ENCODE measurements around the gene GRK3.

Gene GRK3

DNA sequence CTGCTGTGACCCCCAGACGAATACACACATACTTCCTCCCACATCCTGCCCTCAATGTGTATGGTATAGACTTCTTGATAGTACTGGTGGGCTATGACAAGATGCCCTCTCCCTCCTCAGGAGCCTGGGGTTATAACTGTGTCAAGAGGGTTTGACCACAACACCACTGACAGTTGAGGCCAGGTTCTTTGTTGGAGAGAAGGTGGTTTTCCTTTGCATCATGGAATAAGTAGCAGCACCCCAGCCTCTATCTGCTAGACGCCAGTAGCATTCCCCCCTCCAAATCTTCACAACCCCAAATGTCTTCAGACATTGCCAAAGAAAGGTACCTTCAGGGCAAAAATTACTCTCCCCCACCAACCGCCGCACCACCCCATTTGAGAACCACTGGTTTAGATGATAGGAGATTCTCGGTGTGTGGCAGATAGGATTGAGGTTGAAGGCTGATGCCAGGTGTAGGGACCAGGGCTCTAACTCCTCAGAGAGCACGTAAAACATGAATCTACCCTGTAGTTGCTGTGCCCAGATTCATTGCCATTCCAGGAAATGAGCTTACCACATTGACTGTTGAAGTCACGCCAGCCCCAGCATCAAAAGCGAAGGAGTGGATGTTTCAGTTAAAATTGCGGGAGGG is 172.0 kb downstream of the GRK3 start:
- H3K36me3 ChIP-seq (ENCODE audit: insufficient read depth, low read length), result no peaks in the 10 kb centered on the region
- no peaks in the 10 kb centered on the region for H3K4me1 ChIP-seq (ENCODE audit: insufficient read depth, low read length)
- no peak overlapping the region for H2AFZ ChIP-seq (ENCODE audit: low read depth, low read length)
- peaks cover 2% of the 10 kb centered on the region for H3K27me3 ChIP-seq (ENCODE audit: insufficient read depth, low read length)
- H3K9me3 ChIP-seq (ENCODE audit: low read length), result no peaks in the 10 kb centered on the region
- no peak overlapping the region for H3K4me3 ChIP-seq (ENCODE audit: low read length)

DNA sequence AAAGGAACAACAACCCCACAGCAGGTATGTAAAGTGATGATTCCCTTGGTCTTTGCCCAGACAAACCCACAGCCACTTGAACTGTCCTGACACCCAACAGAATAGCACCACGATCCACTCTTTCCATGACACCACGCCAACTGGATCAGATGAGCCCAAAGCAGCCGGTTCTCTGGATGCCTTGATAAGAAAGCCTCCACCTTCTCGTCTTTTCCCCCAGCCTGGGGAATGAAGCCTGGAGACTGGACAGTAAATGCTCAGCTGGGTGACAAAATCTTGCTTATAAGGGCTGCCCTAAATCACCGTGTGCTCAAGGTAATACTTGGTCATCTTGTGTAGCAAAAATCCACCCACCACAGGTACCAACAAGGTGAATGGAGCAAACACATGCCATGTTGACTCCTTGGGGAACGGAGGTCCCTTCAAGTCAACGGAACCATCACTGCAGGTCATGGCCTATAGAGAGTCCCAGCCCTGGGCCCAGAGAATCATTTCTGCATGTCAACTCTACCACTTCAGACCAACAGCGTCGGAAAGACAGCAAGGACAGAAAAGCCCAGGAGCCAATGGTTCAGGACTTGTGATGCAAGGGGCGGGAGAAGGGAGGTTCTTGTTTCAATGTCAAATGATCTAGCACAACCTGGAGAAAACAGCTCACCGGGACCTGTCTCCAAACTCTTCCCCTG is 175.3 kb downstream of the GRK3 start:
- H3K27me3 ChIP-seq (ENCODE audit: insufficient read depth, low read length), result peaks cover 2% of the 10 kb centered on the region
- H3K9me3 ChIP-seq (ENCODE audit: low read length), result no peaks in the 10 kb centered on the region
- H3K4me3 ChIP-seq (ENCODE audit: low read length), result no peak overlapping the region
- no peaks in the 10 kb centered on the region for H3K4me1 ChIP-seq (ENCODE audit: insufficient read depth, low read length)
- H2AFZ ChIP-seq (ENCODE audit: low read depth, low read length), result no peak overlapping the region
- H3K36me3 ChIP-seq (ENCODE audit: insufficient read depth, low read length), result no peaks in the 10 kb centered on the region

- H3K36me3 ChIP-seq (ENCODE audit: insufficient read depth, low read length), result no peaks in the 10 kb centered on the region
- no peak within 1 kb of the TSS for H3K4me3 ChIP-seq (ENCODE audit: low read length)
- H2AFZ ChIP-seq (ENCODE audit: low read depth, low read length), result no peak within 1 kb of the TSS
- H3K27me3 ChIP-seq (ENCODE audit: insufficient read depth, low read length), result peaks cover 2% of the 10 kb centered on the region
- H3K4me1 ChIP-seq (ENCODE audit: insufficient read depth, low read length), result no peaks in the 10 kb centered on the region
- no peaks in the 10 kb centered on the region for H3K9me3 ChIP-seq (ENCODE audit: low read length)
Observed at GRCh38 chr22:25741692-25742626, 177.5 kb downstream of the GRK3 start, which contains the start of gene MYO18B. TSS of gene MYO18B (plus strand) at chr22:25742188. CDS start at chr22:25761093, 18,905 bp downstream.

GRCh38 chr22:25742918-25743708 is 178.6 kb downstream of the GRK3 start:
- no peak overlapping the region for H3K4me3 ChIP-seq (ENCODE audit: low read length)
- peaks cover 2% of the 10 kb centered on the region for H3K27me3 ChIP-seq (ENCODE audit: insufficient read depth, low read length)
- no peaks in the 10 kb centered on the region for H3K4me1 ChIP-seq (ENCODE audit: insufficient read depth, low read length)
- H3K36me3 ChIP-seq (ENCODE audit: insufficient read depth, low read length), result no peaks in the 10 kb centered on the region
- H3K9me3 ChIP-seq (ENCODE audit: low read length), result no peaks in the 10 kb centered on the region
- no peak overlapping the region for H2AFZ ChIP-seq (ENCODE audit: low read depth, low read length)

DNA sequence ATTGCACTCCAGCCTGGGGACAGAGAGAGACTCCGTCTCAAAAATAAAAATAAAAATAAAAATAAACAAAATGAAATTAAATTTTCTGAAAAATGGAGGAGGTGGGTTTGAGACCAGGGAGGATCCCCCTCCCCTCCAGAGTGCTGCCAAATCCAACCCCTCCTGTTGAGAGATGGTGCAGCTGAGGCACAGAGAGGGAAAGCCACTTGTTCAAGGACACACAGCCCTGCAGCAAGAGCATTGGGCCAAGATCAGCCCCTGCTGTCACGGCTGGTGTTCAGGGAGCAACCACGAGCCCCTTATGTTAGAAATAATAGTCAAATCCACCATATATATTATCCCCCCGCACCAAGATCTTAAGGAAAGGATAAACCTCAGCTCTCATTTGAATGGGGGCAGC is 180.2 kb downstream of the GRK3 start:
- no peak overlapping the region for H2AFZ ChIP-seq (ENCODE audit: low read depth, low read length)
- no peaks in the 10 kb centered on the region for H3K27me3 ChIP-seq (ENCODE audit: insufficient read depth, low read length)
- no peak overlapping the region for H3K4me3 ChIP-seq (ENCODE audit: low read length)
- no peaks in the 10 kb centered on the region for H3K36me3 ChIP-seq (ENCODE audit: insufficient read depth, low read length)
- H3K9me3 ChIP-seq (ENCODE audit: low read length), result no peaks in the 10 kb centered on the region
- H3K4me1 ChIP-seq (ENCODE audit: insufficient read depth, low read length), result no peaks in the 10 kb centered on the region

GRCh38 chr22:25745341-25746011 is 181.0 kb downstream of the GRK3 start:
- no peaks in the 10 kb centered on the region for H3K9me3 ChIP-seq (ENCODE audit: low read length)
- H3K4me1 ChIP-seq (ENCODE audit: insufficient read depth, low read length), result no peaks in the 10 kb centered on the region
- H3K27me3 ChIP-seq (ENCODE audit: insufficient read depth, low read length), result no peaks in the 10 kb centered on the region
- no peak overlapping the region for H3K4me3 ChIP-seq (ENCODE audit: low read length)
- H3K36me3 ChIP-seq (ENCODE audit: insufficient read depth, low read length), result no peaks in the 10 kb centered on the region
- no peak overlapping the region for H2AFZ ChIP-seq (ENCODE audit: low read depth, low read length)

- Histone ChIP-seq H3K4me3 (ENCODE audit: low read length) (no peak overlapping the region), H3K27me3 (ENCODE audit: insufficient read depth, low read length) (no peaks in the 10 kb centered on the region), H3K4me1 (ENCODE audit: insufficient read depth, low read length) (no peaks in the 10 kb centered on the region), H3K9me3 (ENCODE audit: low read length) (no peaks in the 10 kb centered on the region), H3K36me3 (ENCODE audit: insufficient read depth, low read length) (no peaks in the 10 kb centered on the region), H2AFZ (ENCODE audit: low read depth, low read length) (no peak overlapping the region)
Observed at GRCh38 chr22:25746012-25746373, 181.5 kb downstream of the GRK3 start.

DNA sequence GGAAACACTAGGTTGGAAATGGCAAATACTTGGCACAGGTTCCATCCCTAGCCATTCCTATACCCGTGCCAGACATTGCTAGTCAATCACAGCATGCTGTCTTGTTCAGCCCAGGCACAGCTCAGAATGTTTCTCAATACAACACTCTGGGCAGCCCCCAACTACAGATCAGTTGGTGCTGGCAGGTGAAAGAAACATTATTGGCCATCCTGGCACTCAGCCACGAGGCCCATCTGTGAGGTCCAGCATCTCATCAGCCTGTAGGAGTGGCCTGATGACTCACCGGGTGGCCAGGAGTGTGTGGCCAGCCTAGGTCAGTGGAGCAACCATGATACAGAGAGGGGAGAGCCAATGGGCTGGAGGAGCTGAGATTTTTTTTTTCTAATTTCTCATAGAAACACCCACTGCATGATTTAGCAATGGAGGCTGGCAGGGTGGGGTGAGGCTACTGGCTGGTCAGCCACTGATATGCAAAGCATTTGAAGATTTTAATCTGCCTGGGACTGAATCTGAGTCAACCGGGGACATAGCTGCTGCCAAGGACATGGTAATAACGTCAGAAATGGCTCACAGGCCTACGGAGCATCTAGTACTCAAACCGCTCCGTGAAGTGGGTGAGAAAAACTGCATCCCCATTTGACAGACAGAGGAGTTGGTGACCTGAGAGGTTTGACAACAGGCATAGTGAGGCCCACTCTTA is 182.9 kb downstream of the GRK3 start:
- Histone ChIP-seq H2AFZ (ENCODE audit: low read depth, low read length) (no peak overlapping the region), H3K9me3 (ENCODE audit: low read length) (no peaks in the 10 kb centered on the region), H3K4me1 (ENCODE audit: insufficient read depth, low read length) (no peaks in the 10 kb centered on the region), H3K36me3 (ENCODE audit: insufficient read depth, low read length) (no peaks in the 10 kb centered on the region), H3K4me3 (ENCODE audit: low read length) (no peak overlapping the region), H3K27me3 (ENCODE audit: insufficient read depth, low read length) (no peaks in the 10 kb centered on the region)

DNA sequence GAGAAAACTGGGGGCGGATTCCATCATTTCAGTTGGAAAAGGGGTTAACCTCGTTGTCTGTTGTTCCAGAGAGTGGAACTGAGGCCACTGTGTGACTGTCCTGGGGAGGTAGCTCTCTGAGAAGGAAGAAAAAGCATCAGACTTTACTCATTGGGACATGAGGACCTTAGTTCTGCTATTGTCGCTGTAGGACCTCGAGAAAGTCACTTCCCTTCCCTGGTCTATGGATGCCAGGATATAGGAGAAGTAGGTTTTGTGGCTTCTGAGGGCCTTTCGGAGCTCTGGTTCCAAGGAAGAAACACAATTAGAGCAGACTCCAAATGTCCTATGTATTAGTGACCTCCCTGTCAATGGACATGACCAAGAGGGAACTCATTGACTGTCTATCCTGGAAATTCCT is 183.7 kb downstream of the GRK3 start:
- Histone ChIP-seq H3K4me3 (ENCODE audit: low read length) (no peak overlapping the region), H3K4me1 (ENCODE audit: insufficient read depth, low read length) (no peaks in the 10 kb centered on the region), H3K36me3 (ENCODE audit: insufficient read depth, low read length) (no peaks in the 10 kb centered on the region), H3K27me3 (ENCODE audit: insufficient read depth, low read length) (no peaks in the 10 kb centered on the region), H2AFZ (ENCODE audit: low read depth, low read length) (no peak overlapping the region), H3K9me3 (ENCODE audit: low read length) (no peaks in the 10 kb centered on the region)

DNA sequence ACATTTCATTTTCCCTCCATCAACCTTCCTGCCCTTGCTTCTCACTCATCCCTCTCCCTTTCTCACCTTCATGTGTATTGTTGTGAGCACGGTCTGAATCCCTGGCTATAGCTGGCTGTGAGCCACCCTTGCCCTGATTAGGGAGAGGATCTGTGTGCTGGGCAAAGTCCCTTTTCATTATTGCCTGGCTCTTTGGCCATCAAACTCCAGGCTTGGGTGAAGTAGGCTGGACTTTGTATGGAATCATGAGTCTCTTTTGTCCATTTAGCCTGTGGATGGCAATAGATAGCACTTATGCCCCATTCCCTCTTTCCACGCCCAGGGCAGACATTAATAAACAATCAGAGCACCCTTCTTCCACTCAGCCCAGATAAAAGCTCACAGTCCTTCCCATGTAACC is 184.2 kb downstream of the GRK3 start:
- Histone ChIP-seq H3K9me3 (ENCODE audit: low read length) (no peaks in the 10 kb centered on the region), H2AFZ (ENCODE audit: low read depth, low read length) (no peak overlapping the region), H3K4me1 (ENCODE audit: insufficient read depth, low read length) (no peaks in the 10 kb centered on the region), H3K4me3 (ENCODE audit: low read length) (no peak overlapping the region), H3K36me3 (ENCODE audit: insufficient read depth, low read length) (no peaks in the 10 kb centered on the region), H3K27me3 (ENCODE audit: insufficient read depth, low read length) (no peaks in the 10 kb centered on the region)

DNA sequence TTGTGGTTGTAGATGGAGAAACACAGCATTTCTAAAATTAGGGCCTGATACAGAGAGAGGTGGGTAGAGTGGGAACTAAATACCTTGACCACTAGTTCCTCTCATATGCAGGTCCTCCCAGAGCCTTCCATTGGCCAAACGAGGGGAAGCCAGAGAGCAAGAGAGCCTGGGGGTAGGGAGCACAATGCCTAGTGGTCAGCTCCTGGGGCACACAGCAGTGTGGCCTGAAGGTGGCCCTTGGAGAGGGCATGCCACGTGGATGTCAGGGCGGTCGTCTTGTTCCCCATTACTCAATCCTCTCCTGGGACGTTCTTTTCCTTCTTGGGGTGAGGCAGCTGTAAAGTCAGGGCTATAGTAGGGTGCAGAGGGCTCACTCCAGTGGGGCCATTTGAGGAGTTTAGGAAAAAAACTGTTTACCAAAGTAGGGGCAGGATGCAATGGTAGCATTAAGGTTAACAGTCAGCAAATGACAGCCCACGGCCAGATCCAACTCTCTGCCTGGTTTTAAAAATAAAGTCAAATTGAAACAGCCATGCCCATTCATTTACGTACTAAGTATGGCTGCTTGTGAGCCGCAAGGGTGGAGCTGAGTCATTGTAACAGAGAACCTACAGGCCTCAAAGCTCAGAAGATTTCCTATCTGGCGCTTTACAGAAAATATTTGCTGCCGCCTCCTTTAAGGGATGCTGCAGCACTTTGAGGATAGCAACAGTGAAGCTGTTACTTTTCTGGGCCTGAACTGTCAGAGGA is 185.1 kb downstream of the GRK3 start:
- Histone ChIP-seq H2AFZ (ENCODE audit: low read depth, low read length) (no peak overlapping the region), H3K27me3 (ENCODE audit: insufficient read depth, low read length) (no peaks in the 10 kb centered on the region), H3K9me3 (ENCODE audit: low read length) (no peaks in the 10 kb centered on the region), H3K4me1 (ENCODE audit: insufficient read depth, low read length) (no peaks in the 10 kb centered on the region), H3K4me3 (ENCODE audit: low read length) (no peak overlapping the region), H3K36me3 (ENCODE audit: insufficient read depth, low read length) (no peaks in the 10 kb centered on the region)
